Spleen (tissue), 13 donors: ENCODE measurements around the gene CCNF. TPM values are rescaled to one million over a fixed set of nuclear protein-coding genes. Genes with fewer than 3 reads are reported as not detected.

Experiments used
- DNase-seq: peaks from one replicate; pipeline ENCODE4 v3.0.0-alpha.2; 2020
- H3K27ac ChIP-seq, 8 donors: fragments of 200-600 bp; sonication (generic) in 7 of 8; 1 replicate in 4 of 8; 2 replicates in 4 of 8; pipeline versions ENCODE4 v1.5.0 to v1.8.0; 2016 to 2021; ENCODE audit warnings: inconsistent platforms in 4 of 8, mild to moderate bottlenecking in 4 of 8, moderate library complexity in 1 of 8
- H3K27me3 ChIP-seq, 7 donors: fragments of 200-600 bp; sonication (generic) in 6 of 7; replicated peaks in 1 of 7; 1 replicate in 4 of 7; 2 replicates in 3 of 7; pipeline versions ENCODE4 v1.5.0 to v1.8.0; 2016 to 2021; ENCODE audit warnings: inconsistent platforms in 3 of 7, mild to moderate bottlenecking in 1 of 7
- H3K36me3 ChIP-seq, 6 donors: fragments of 200-600 bp; sonication (generic) in 5 of 6; 1 replicate in 4 of 6; 2 replicates in 2 of 6; pipeline versions ENCODE4 v1.5.0 to v1.8.0; 2016 to 2021; ENCODE audit warnings: inconsistent platforms in 2 of 6
- H3K4me1 ChIP-seq, 6 donors: fragments of 200-600 bp; sonication (generic) in 5 of 6; 1 replicate in 3 of 6; 2 replicates in 3 of 6; pipeline versions ENCODE4 v1.5.0 to v1.8.0; 2016 to 2021; ENCODE audit warnings: inconsistent platforms in 3 of 6
- H3K4me3 ChIP-seq, 8 donors: fragments of 200-600 bp; sonication (generic) in 7 of 8; 1 replicate in 4 of 8; 2 replicates in 4 of 8; pipeline versions ENCODE4 v1.5.0 to v1.8.0; 2016 to 2021; ENCODE audit warnings: inconsistent platforms in 4 of 8, mild to moderate bottlenecking in 4 of 8, moderate library complexity in 2 of 8
- H3K9me3 ChIP-seq, 8 donors: fragments of 200-600 bp; sonication (generic) in 7 of 8; 1 replicate in 4 of 8; 2 replicates in 4 of 8; pipeline versions ENCODE4 v1.5.0 to v1.8.0; 2016 to 2021; ENCODE audit warnings: inconsistent platforms in 4 of 8
- POLR2A ChIP-seq, 3 donors: fragments of 450-650 bp; IDR thresholded peaks; one replicate each; pipeline ENCODE4 v1.5.1; 2017; ENCODE audit warnings: antibody characterized with exemption in 3 of 3, mild to moderate bottlenecking in 1 of 3
- POLR2AphosphoS5 ChIP-seq, 3 donors: sonication (generic); formaldehyde crosslinking; IDR thresholded peaks; one replicate each; pipeline ENCODE4 v1.5.1; 2017; ENCODE audit warnings: antibody characterized with exemption in 3 of 3
- WGBS, 5 donors: extraction: QIAGEN DNeasy Blood & Tissue Kit in 3 of 5; methylation state at CpG; one replicate each; pipeline versions ENCODE4 v1.1.5 to v1.1.7; 2013 to 2018; 5-methylcytosine and 5-hydroxymethylcytosine counted together
- intact Hi-C: fragments of 100-400 bp; cut with DNase I; formaldehyde crosslinking; loops from one replicate; pipeline ENCODE4 v1.15.0; 2023; ENCODE audit warnings: low total_unique reads
- long read RNA-seq, 2 donors: transcript quantifications; one replicate each; lab custom pipeline, GENCODE V29; 2026
- polyA plus RNA-seq, 3 donors: library from polyadenylated mRNA; stranded (reverse); fragments of 200-250 nt; gene quantifications; one replicate each; pipeline ENCODE4 v1.2.1, GENCODE V29; 2013
- total RNA-seq, 7 donors: library from RNA; depleted of rRNA in 3 of 7; stranded (reverse); fragments of >200 nt in 3 of 7; fragmentation: NEBNext Ultra II Directional in 4 of 7; extraction: Animal tissue kit (Norgen Biotek cat#: 25700) in 4 of 7; gene quantifications; one replicate each; pipeline versions ENCODE4 v1.1.0 to v1.2.1, GENCODE V29; 2016 to 2021
- TF ChIP-seq, protein P1 (sequence below), 11 experiments: fragments of 200-600 bp in 7 of 11; fragments of 450-650 bp in 4 of 11; sonication (generic) in 4 of 11; IDR thresholded peaks in 8 of 11; conservative IDR thresholded peaks in 3 of 11; 1 replicate in 7 of 11; 2 replicates in 4 of 11; pipeline versions ENCODE4 v1.4.0 to v1.8.0; 2016 to 2021; ENCODE audit warnings: antibody characterized with exemption in 11 of 11, inconsistent platforms in 4 of 11, mild to moderate bottlenecking in 1 of 11
- donor health status: healthy with polysubstance abuse.
- donor health status: DM: no; HTN: no; CAD: no; lungs with moderate emphysema.
- donor health status: DM: no; HTN: no; CAD: no.
- donor health status: Bipolar disorder and iron deficiency.
- donor health status: healthy.
- donor health status: DM: no; HTN: no; CAD: no.
- donor health status: DM: yes; HTN: yes; CAD: no.

CCNF gene
- total RNA-seq, result 10 to 100 TPM in 1 of 7 donors, 1 to 10 TPM in 6; 4.2 to 11.1 (median 7.3) TPM
- 1 to 10 TPM; 1.5 to 2.7 (median 2.6) TPM for polyA plus RNA-seq
- long read RNA-seq, donor 1, full-length matches to known transcripts, result 2 of 2 reads
- long read RNA-seq, donor 1, partial matches to known transcripts, result 0 of 2 reads
- long read RNA-seq, donor 1, other reads (novel, unspliced or antisense), result 0 of 2 reads
- long read RNA-seq, donor 2, full-length matches to known transcripts, result 4 of 4 reads
- long read RNA-seq, donor 2, partial matches to known transcripts, result 0 of 4 reads
- long read RNA-seq, donor 2, other reads (novel, unspliced or antisense), result 0 of 4 reads

- intact Hi-C loops, result no loop called here
- Histone ChIP-seq H3K27me3 (no peaks in the 10 kb centered on the region), H3K4me1 (peaks cover 7 to 33% (median 21%) of the 10 kb centered on the region in 6 donors), H3K36me3 (peaks cover 0 to 31% (median 14%) of the 10 kb centered on the region in 6 donors), H3K4me3 (peak within 1 kb of the TSS; percentile 64 to 92 (median 88)), H3K9me3 (no peaks in the 10 kb centered on the region), H3K27ac (peak within 1 kb of the TSS; percentile 55 to 89 (median 78))
- WGBS, 5 donors, result 0 to 1% (median 0%) methylated on average over 55 to 103 of the region's 103 CpGs
- peak; percentile 98 for DNase-seq
- TF ChIP-seq, protein P1, sequence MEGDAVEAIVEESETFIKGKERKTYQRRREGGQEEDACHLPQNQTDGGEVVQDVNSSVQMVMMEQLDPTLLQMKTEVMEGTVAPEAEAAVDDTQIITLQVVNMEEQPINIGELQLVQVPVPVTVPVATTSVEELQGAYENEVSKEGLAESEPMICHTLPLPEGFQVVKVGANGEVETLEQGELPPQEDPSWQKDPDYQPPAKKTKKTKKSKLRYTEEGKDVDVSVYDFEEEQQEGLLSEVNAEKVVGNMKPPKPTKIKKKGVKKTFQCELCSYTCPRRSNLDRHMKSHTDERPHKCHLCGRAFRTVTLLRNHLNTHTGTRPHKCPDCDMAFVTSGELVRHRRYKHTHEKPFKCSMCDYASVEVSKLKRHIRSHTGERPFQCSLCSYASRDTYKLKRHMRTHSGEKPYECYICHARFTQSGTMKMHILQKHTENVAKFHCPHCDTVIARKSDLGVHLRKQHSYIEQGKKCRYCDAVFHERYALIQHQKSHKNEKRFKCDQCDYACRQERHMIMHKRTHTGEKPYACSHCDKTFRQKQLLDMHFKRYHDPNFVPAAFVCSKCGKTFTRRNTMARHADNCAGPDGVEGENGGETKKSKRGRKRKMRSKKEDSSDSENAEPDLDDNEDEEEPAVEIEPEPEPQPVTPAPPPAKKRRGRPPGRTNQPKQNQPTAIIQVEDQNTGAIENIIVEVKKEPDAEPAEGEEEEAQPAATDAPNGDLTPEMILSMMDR (IDR thresholded peaks at IDR 0.05 in 8 of 11, conservative IDR thresholded peaks at IDR 0.05 in 3 of 11), result peak in 6 of 11 experiments; percentile 3 to 35 (median 18)
- TF ChIP-seq POLR2A (IDR thresholded peaks at IDR 0.05) (no peak), POLR2AphosphoS5 (IDR thresholded peaks at IDR 0.05) (peak; percentile 64 to 83 (median 77))
Measured at GRCh38 chr16:2429034-2429770, at the start of gene CCNF. TSS of gene CCNF (plus strand) at chr16:2429447. CDS start at chr16:2429482, 35 bp downstream.

DNA sequence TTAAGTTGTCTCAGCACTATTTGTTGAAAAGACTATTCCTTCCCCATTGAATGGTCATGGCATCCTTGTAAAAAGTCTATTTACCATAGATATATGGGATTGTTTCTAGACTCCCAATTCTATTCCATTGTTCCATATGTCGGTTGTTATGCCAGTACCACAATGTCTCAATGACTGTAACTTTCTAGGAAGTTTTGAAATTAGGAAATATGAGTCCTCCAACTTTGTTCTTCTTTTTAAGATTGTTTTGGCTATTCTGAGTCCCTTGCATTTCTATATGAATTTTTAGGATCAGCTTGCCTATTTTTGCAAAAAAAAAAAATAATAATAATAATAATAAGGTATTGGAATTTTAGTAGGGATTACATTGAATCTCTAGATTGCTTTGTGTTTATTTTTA lies 45.7 kb upstream of the CCNF start:
- Histone ChIP-seq H3K36me3 (no peaks in the 10 kb centered on the region), H3K4me1 (no peaks in the 10 kb centered on the region), H3K27ac (no peak overlapping the region), H3K9me3 (peaks cover 0 to 5% (median 2%) of the 10 kb centered on the region in 8 donors), H3K27me3 (no peaks in the 10 kb centered on the region), H3K4me3 (no peak overlapping the region)
- 38 to 92% (median 70%) methylated on average over 1 of the region's 1 CpG for WGBS, 5 donors
- no peak for DNase-seq
- intact Hi-C loops, result no loop called here
- TF ChIP-seq, protein P1 (IDR thresholded peaks at IDR 0.05 in 8 of 11, conservative IDR thresholded peaks at IDR 0.05 in 3 of 11), result no peak
- TF ChIP-seq POLR2A (IDR thresholded peaks at IDR 0.05) (no peak), POLR2AphosphoS5 (IDR thresholded peaks at IDR 0.05) (no peak)

DNA sequence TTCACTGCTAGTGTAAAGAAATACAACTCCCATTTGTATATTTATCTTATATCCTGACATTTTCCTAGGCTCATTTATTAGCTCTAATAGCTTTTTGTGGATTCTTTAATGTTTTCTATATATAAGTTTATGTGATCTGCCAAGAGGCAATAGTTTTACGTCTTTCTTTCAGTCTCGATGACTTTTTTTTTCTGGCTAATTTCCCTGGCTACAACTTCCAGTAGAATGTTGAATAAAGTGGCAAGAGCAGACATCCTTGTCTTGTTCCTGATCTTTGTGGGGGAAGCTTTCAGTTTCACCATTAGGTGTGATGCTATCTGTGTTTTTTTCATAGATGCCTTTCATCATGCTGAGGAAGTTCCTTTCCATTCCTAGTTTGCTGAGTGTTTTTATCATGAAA lies 44.8 kb upstream of the CCNF start:
- Histone ChIP-seq H3K4me3 (no peak overlapping the region), H3K27ac (no peak overlapping the region), H3K27me3 (no peaks in the 10 kb centered on the region), H3K9me3 (peaks cover 0 to 14% (median 11%) of the 10 kb centered on the region in 8 donors), H3K36me3 (no peaks in the 10 kb centered on the region), H3K4me1 (no peaks in the 10 kb centered on the region)
- no peak for DNase-seq
- intact Hi-C loops, result no loop called here
- TF ChIP-seq, protein P1 (IDR thresholded peaks at IDR 0.05 in 8 of 11, conservative IDR thresholded peaks at IDR 0.05 in 3 of 11), result no peak
- no peak for TF ChIP-seq POLR2AphosphoS5 (IDR thresholded peaks at IDR 0.05)
- no peak for TF ChIP-seq POLR2A (IDR thresholded peaks at IDR 0.05)
- WGBS, 5 donors, result 28 to 65% (median 33%) methylated on average over 2 of the region's 2 CpGs
